22Rv1 (cell line): ENCODE data around the gene PSMB3.

Experiments used
- H3K27ac ChIP-seq: fragments of 450-650 bp; 2 replicates; pipeline ENCODE4 v1.5.1; 2017
- ZFX ChIP-seq: fragments of 450-650 bp; IDR thresholded peaks from 2 replicates; pipeline ENCODE4 v1.6.1; 2017; ENCODE audit warnings: antibody characterized with exemption, borderline replicate concordance
- TF ChIP-seq, protein P1 (sequence below): fragments of 450-650 bp; IDR thresholded peaks from 2 replicates; pipeline ENCODE4 v1.5.1; 2017; ENCODE audit warnings: mild to moderate bottlenecking

The PSMB3 gene

DNA sequence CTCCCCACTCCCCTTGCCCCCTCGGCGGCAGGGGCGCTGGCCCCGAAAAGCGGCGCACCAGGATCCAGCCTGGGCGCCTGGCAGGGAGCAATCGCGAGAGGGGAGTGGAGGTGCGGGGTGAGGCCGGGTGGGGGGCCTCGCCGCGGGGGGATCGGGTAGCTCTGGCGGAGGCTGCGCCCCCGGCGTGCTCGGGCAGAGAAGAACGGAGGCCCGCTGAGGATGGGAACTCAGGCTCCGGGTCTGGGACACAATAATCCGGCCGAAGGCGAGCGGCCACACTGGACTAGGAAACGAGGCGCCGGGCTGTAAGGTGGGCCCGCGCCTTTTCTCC, 3.7 kb upstream of the PSMB3 start:
- TF ChIP-seq ZFX, result no peak
- TF ChIP-seq, protein P1, sequence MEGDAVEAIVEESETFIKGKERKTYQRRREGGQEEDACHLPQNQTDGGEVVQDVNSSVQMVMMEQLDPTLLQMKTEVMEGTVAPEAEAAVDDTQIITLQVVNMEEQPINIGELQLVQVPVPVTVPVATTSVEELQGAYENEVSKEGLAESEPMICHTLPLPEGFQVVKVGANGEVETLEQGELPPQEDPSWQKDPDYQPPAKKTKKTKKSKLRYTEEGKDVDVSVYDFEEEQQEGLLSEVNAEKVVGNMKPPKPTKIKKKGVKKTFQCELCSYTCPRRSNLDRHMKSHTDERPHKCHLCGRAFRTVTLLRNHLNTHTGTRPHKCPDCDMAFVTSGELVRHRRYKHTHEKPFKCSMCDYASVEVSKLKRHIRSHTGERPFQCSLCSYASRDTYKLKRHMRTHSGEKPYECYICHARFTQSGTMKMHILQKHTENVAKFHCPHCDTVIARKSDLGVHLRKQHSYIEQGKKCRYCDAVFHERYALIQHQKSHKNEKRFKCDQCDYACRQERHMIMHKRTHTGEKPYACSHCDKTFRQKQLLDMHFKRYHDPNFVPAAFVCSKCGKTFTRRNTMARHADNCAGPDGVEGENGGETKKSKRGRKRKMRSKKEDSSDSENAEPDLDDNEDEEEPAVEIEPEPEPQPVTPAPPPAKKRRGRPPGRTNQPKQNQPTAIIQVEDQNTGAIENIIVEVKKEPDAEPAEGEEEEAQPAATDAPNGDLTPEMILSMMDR, result no peak
- peak overlapping the region; percentile 99 for H3K27ac ChIP-seq

DNA sequence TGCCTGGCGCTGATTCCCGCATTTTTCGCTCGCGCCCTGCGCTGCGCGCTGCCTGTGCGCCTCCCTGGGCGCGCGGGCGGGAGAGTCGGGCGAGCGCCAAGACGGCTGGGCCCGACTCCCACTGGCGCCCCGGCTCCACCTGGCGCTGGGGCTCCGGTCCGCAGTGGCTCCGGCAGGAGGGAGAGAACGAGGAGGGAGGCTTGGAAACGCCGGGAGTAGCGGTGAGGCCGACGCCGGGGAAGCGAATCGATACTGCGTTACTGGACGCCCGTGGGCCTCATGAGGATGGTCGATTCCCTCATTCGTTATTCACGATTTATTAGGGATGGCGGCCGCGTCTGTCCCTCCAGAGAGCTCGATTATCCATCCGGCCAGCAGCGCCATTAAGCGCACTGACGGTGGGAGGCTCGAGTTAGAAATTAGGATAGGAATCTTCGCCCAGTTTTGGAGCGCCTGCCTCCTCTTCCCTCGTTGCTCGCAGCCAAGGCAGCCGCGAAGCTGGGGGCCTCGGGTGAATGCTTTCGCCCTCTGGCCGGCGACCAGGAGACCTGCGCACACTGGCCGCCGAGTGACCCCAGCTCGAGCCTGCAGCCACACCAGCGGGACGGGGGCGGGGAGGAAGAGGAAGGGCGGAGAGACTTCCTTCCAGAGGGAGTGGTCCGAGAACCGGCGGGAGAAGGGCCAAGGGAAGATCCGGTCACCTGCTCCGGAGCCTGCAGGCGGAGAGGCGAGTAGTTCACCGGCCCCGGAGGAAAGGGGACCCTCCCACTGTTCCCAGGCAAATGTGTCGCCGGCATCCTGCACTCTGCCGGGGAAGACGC, 3.1 kb upstream of the PSMB3 start:
- TF ChIP-seq ZFX, result no peak
- TF ChIP-seq, protein P1, result no peak
- H3K27ac ChIP-seq, result peak overlapping the region; percentile 99

DNA sequence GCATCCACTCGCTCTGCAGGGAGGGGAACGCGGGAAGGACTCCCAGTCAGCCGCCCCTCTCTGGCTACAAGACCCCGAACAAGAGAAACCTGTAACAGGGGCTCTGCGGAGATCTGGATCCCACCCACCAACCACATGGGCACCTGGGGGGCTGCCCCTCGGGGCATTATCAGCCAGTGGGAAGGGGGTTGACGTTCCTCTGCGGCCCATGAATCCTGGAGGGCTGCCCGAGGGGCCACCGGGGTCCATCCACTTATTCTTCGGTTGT, 2.6 kb upstream of the PSMB3 start:
- TF ChIP-seq, protein P1, result no peak
- no peak for TF ChIP-seq ZFX
- H3K27ac ChIP-seq, result peak overlapping the region; percentile 99

DNA sequence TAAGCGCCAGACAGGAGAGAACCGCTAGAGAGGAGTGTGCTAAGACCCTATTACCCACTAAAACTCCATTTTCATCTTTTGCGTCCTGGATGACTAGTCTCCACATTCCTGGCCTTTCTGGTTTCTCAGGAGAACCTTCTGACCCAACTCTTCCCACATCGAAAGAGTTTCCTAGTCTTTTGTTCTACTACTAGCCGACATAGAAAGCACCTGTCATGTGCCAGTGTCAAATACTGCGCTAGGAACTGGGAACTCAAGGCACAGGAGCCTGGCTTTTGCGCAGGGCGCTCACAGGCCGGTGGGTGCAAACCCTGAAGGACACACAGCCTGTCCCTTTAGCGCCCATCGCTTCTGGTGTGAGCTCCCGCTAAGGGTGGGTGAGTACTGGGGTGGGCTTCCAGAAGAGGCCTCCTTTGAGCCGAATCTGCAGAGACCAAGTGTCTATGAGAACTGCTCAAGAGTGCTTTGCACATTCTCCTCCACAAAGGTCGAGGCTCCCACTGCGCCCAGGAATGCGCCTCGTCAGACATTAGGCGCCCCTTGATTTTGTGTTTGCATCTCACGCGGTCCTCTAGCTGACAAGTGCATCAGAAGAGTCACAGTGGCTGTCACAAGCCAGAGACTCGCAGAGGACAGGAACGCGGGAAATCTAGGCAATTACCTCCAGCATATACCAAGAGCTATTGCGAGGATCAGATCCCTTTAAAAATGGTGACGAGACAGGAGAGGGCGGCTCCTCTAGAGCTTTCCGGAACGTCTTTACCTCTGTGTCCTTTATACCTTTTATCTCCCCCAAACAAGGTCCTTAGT, 2.0 kb upstream of the PSMB3 start:
- no peak for TF ChIP-seq ZFX
- TF ChIP-seq, protein P1, result no peak
- H3K27ac ChIP-seq, result peak overlapping the region; percentile 99

DNA sequence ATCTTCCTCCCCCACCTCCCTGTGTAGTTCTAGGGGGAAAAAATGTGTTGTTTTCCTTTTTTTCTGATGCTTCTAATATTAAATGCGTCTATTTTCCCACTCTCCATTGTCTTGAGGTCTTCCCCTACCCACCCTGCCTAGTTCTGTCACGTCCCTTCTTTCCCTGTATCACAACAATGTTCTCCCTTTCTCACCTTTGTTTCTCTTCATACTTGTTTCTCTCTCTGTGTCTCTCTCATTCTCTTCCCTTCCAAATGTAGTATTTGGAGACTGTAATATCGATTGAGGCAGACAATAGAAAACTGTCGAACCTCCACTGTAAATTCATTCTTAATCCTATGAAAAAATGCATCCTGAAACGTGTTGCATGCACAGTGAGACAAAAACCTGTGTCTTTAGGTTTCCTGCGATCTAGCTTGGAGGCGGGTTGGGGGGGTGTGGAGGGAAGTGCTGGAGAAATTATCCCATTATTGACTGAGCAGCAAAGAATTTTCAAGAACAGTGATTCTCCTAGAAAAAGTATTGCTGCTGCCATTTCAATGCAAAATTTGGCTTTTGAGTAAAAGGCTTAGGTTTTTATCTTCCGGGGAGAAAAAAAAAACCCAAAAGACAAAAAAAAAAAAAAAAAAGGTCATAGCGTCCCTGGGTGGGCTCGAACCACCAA, 1.3 kb upstream of the PSMB3 start:
- peak overlapping the region; percentile 99 for H3K27ac ChIP-seq
- TF ChIP-seq, protein P1, result no peak
- no peak for TF ChIP-seq ZFX

DNA sequence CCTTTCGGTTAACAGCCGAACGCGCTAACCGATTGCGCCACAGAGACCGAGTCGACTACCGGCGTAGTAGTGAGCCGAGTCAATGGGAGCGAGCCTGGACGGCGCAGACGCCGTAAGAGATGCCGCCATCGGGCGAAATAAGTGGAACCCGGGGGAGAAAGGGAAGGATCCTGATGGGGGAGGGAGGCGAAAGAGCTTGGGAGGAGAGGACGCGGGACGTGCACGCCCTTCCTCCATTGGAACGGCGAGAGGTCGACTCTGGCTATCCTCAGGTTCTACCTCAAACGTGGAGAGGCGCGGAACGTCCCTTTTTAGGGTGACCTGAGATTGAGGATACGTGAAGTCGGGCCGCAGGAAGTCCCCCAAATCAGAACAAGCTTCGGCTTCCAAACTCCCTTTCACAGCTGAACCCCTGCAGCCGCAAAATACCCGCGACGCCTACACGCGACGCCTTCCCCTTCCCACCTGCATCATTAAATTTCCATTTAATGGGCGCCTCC, 683 bp upstream of the PSMB3 start:
- H3K27ac ChIP-seq, result peak overlapping the region; percentile 99
- no peak for TF ChIP-seq ZFX
- TF ChIP-seq, protein P1, result no peak
